DOHH2 (cell line): ENCODE data around the gene TRAF2.

Experiments
- CTCF ChIP-seq: fragments of 200-600 bp; sonication (generic); IDR thresholded peaks from one replicate; pipeline ENCODE4 v1.5.1; 2014; ENCODE audit warnings: antibody characterized with exemption, mild to moderate bottlenecking, low read depth, low read length; ENCODE audit not compliant: poor library complexity, severe bottlenecking
- EZH2phosphoT487 ChIP-seq: fragments of 200-600 bp; sonication (generic); IDR thresholded peaks from 2 replicates; pipeline ENCODE4 v1.6.1; 2017; ENCODE audit warnings: borderline replicate concordance, mild to moderate bottlenecking, antibody characterized with exemption, low read length, moderate library complexity, mixed read lengths

- no peak for TF ChIP-seq CTCF
- no peak for TF ChIP-seq EZH2phosphoT487
Measured at GRCh38 chr9:136946228-136947027, 60.1 kb downstream of the TRAF2 start.
